ENCODE data around the gene MVK. TPM values are rescaled to one million over a fixed set of nuclear protein-coding genes. Genes with fewer than 3 reads are reported as not detected.

The MVK gene
- total and polyA plus RNA-seq, 2 of the 4 experiments (the other 2 are of a cell fraction) = 6.6 to 11.5 TPM

GRCh38 chr12:109553483-109553882, 20.1 kb upstream of the MVK start:
- no peak overlapping the region for H3K56ac ChIP-seq (ENCODE audit: extremely low read depth, insufficient read depth, low read length)
- H3K23ac ChIP-seq (ENCODE audit: low read depth, low read length) = no peak overlapping the region
- ChIA-PET POLR2A (ENCODE audit: unreplicated experiment) (no interaction called here), CTCF (no interaction called here)
- no peak overlapping the region for H4K91ac ChIP-seq (ENCODE audit: insufficient read depth, low read depth, low read length)
- no peaks in the 10 kb centered on the region for H3K79me1 ChIP-seq (ENCODE audit: low read depth in 1 of 2, low read length in 2 of 2)
- no peak overlapping the region for H2BK15ac ChIP-seq (ENCODE audit: low read depth, low read length)
- intact Hi-C loops (cut with micrococcal nuclease) (no loop called here), dilution Hi-C loops (cut with HindIII; ENCODE audit: low sequenced_read_pairs, unreplicated experiment) (no loop called here), in situ Hi-C loops (cut with MboI; ENCODE audit: low sequenced_read_pairs) (no loop called here)
- no peaks in the 10 kb centered on the region for H4K20me1 ChIP-seq (ENCODE audit: insufficient read depth, low read length)
- no peaks in the 10 kb centered on the region for H3K9me1 ChIP-seq (ENCODE audit: insufficient read depth, low read length)
- no peak overlapping the region for H4K5ac ChIP-seq (ENCODE audit: low read depth, low read length)
- no peak for ATAC-seq (ENCODE audit: low read depth)
- H3K14ac ChIP-seq (replicated peaks; ENCODE audit: low read depth, low read length) = no peak overlapping the region
- no peak overlapping the region for H3K4ac ChIP-seq (ENCODE audit: low read depth, low read length)
- H3K4me1 ChIP-seq (ENCODE audit: control insufficient read depth, insufficient read depth, low read length) = no peaks in the 10 kb centered on the region
- H2BK20ac ChIP-seq (ENCODE audit: low read depth, low read length) = no peak overlapping the region
- TF ChIP-seq RFX5 (IDR thresholded peaks at IDR 0.05; ENCODE audit: low read depth, low read length) = no peak
- no peak overlapping the region for H3K9ac ChIP-seq (ENCODE audit: low read depth, low read length)
- peaks cover 35% of the 10 kb centered on the region for H3K27me3 ChIP-seq (ENCODE audit: control insufficient read depth, insufficient read depth, low read length)
- no peak overlapping the region for H3K18ac ChIP-seq (ENCODE audit: low read depth, low read length)
- 95% methylated on average over 4 of the region's 7 CpGs; no CpG with 5 or more reads in 1 of the 2 experiments for WGBS, 2 experiments (ENCODE audit: extremely low coverage in 2 of 2, insufficient read length in 1 of 2)
- no peak overlapping the region for H3K4me2 ChIP-seq (ENCODE audit: low read depth, low read length)
- no peak overlapping the region for H3K27ac ChIP-seq (ENCODE audit: insufficient read depth, low read length)
- no peak overlapping the region for H3K4me3 ChIP-seq (ENCODE audit: insufficient read depth, low read depth, low read length)
- no peak overlapping the region for H2AFZ ChIP-seq (replicated peaks; ENCODE audit: low read length, poor library complexity)
- H3K36me3 ChIP-seq (ENCODE audit: control insufficient read depth, insufficient read depth, low read length) = no peaks in the 10 kb centered on the region
- H2BK5ac ChIP-seq (ENCODE audit: low read depth, low read length, poor library complexity, severe bottlenecking) = no peak overlapping the region
- H2BK120ac ChIP-seq (ENCODE audit: low read depth, low read length) = no peak overlapping the region
- no TSS peak for BruUV-seq (replicated peaks)
- DNase-seq = no peak
- H2AK5ac ChIP-seq (ENCODE audit: low read depth, low read length) = no peak overlapping the region
- H2AK9ac ChIP-seq (replicated peaks; ENCODE audit: low read depth, low read length, poor library complexity) = no peak overlapping the region
- H3K9me3 ChIP-seq (ENCODE audit: control insufficient read depth, insufficient read depth, low read length) = no peaks in the 10 kb centered on the region
- H4K8ac ChIP-seq (ENCODE audit: low read depth in 2 of 2, low read length in 2 of 2) = no peak overlapping the region
